WERI-Rb-1 (cell line): ENCODE data around the gene MARS1.

ENCODE experiments used
- DNase-seq: peaks from one replicate; pipeline ENCODE4 v3.0.0-alpha.2; 2020
- H3K27ac ChIP-seq: fragments of 250-450 bp; sonication (Bioruptor Pico); 2 replicates; pipeline ENCODE4 v1.5.1; 2020; ENCODE audit warnings: mild to moderate bottlenecking, moderate library complexity
- H3K27me3 ChIP-seq: fragments of 250-450 bp; sonication (Bioruptor Pico); 2 replicates; pipeline ENCODE4 v1.5.1; 2021; ENCODE audit warnings: mild to moderate bottlenecking, low read depth, moderate library complexity; ENCODE audit not compliant: insufficient read depth, severe bottlenecking
- H3K36me3 ChIP-seq: fragments of 250-450 bp; sonication (Bioruptor Pico); 2 replicates; pipeline ENCODE4 v1.5.1; 2020; ENCODE audit warnings: mild to moderate bottlenecking, moderate library complexity
- H3K4me3 ChIP-seq: 2 replicates; pipeline ENCODE4 v1.5.1; 2011; ENCODE audit warnings: low read depth, mild to moderate bottlenecking, control low read depth, low read length
- H3K9me3 ChIP-seq: fragments of 250-450 bp; sonication (Bioruptor Pico); 2 replicates; pipeline ENCODE4 v1.5.1; 2021; ENCODE audit warnings: mild to moderate bottlenecking, moderate library complexity; ENCODE audit not compliant: severe bottlenecking
- TF ChIP-seq, protein P1 (sequence below): IDR thresholded peaks from 2 replicates; pipeline ENCODE4 v1.5.1; 2011; ENCODE audit warnings: low read depth, mild to moderate bottlenecking, control low read depth, inconsistent platforms, low read length

The MARS1 gene

GRCh38 chr12:57476162-57476992 is 11.5 kb upstream of the MARS1 start:
- H3K4me3 ChIP-seq = no peak overlapping the region
- H3K27me3 ChIP-seq = no peaks in the 10 kb centered on the region
- no peak for DNase-seq

DNA sequence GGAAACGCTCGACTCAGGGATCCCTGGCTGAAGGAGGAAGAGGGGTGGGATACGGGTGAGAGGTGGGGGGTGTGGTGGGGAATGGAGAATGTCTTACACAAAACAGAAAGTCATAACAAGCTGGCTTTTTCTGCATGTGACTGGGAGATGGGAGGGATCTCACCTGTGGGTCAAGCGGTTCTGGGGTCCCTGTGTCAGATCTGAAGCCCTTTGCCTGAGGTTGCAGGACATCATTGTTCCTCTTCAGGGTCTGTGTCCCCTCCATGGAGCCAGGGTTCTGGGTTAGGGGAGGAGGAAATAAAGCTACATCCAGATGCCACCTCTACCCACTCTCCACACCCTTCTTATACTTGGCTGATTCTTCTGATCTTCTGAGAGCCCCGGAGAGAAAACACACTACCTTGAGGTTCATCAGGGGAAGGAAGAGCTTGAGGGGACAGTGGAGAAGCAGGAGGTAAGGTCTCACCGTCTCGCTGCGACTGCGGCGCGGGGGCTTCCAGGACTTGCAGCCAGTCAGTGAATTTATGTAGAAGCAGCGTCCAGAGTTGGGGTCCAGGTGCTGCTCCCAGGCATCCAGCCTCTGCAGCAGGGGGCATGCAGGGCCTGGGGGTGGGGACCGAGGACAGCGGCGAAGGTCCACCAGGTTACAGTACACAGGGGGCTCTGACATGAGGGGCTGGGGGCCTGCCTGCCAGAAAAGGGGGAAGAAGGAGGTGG is 10.7 kb upstream of the MARS1 start:
- H3K4me3 ChIP-seq = no peak overlapping the region
- TF ChIP-seq, protein P1, sequence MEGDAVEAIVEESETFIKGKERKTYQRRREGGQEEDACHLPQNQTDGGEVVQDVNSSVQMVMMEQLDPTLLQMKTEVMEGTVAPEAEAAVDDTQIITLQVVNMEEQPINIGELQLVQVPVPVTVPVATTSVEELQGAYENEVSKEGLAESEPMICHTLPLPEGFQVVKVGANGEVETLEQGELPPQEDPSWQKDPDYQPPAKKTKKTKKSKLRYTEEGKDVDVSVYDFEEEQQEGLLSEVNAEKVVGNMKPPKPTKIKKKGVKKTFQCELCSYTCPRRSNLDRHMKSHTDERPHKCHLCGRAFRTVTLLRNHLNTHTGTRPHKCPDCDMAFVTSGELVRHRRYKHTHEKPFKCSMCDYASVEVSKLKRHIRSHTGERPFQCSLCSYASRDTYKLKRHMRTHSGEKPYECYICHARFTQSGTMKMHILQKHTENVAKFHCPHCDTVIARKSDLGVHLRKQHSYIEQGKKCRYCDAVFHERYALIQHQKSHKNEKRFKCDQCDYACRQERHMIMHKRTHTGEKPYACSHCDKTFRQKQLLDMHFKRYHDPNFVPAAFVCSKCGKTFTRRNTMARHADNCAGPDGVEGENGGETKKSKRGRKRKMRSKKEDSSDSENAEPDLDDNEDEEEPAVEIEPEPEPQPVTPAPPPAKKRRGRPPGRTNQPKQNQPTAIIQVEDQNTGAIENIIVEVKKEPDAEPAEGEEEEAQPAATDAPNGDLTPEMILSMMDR = no peak
- DNase-seq = no peak
- H3K27me3 ChIP-seq = no peaks in the 10 kb centered on the region
- peaks cover 5% of the 10 kb centered on the region for H3K36me3 ChIP-seq
- no peak overlapping the region for H3K27ac ChIP-seq
- H3K9me3 ChIP-seq = no peaks in the 10 kb centered on the region

More at GRCh38 chr12:57476162-57476992, 11.5 kb upstream of the MARS1 start:
- peaks cover 5% of the 10 kb centered on the region for H3K36me3 ChIP-seq
- H3K9me3 ChIP-seq = no peaks in the 10 kb centered on the region
- no peak overlapping the region for H3K27ac ChIP-seq
- TF ChIP-seq, protein P1 = no peak

DNA sequence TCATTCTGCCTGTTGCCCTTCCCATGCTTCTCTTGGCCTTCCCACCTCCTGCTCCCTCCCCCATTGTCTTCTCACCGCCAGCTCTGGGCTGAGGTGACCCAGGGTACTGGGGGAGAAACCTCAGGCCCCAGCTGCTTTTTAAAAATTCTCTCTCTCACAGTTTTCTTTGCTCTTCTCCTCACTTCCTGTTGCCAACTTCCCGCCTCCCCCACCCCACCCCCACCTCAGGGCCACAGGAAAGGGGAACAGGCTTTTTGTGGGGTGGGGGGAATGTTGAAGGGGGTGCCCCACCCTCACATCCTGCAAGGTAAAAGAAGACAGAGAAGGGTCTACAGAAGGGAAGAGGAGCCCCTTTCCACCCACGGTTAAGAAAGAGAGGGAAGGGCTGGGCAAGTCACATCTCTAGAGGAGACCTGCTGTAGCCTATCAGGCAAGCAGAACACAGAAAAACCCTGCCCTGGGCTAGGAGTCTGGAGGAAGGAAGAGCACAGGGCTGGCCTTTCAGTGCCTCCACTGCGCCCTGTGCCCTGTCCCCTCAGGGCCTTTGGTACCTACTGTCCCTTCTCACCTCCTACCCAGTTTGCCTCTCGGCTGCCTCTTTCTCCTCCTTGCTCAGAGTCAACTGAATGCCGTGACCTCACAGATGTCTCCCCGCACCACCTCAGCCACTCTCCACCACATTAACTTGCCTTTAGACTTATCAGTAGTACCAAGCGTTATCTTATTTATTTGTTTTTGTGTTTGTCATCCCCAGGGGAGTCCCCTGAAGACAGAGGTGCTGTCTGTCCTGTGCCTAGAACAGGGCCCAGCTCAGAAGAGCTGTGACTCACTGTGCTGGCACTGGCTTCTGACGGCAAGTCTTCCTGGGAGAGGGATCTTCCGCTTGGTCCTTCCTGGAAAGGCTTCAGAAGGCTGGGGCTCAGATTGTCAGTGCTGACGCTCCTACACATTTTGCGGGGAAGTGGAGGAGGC is 9.9 kb upstream of the MARS1 start:
- peaks cover 5% of the 10 kb centered on the region for H3K36me3 ChIP-seq
- TF ChIP-seq, protein P1 = no peak
- no peak overlapping the region for H3K27ac ChIP-seq
- DNase-seq = no peak
- H3K9me3 ChIP-seq = no peaks in the 10 kb centered on the region
- H3K27me3 ChIP-seq = no peaks in the 10 kb centered on the region
- no peak overlapping the region for H3K4me3 ChIP-seq

DNA sequence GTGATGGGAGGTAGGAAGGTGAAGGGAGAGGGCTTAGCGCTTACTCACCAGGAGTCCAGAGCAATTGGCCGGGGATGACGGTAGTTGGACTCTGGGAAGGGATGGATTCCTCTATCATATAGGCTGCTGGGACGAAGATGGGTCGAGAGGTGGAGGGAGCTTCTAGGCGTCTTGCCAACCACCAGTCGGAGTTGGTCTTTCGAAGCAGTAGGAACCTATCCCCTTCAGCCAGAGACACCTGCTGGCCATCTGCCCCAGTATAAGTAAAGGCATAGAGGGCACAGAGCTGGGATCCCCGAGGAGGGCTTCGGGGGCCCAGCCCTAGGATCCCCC is 8.9 kb upstream of the MARS1 start:
- DNase-seq = no peak
- Histone ChIP-seq H3K27me3 (no peaks in the 10 kb centered on the region), H3K4me3 (no peak overlapping the region), H3K27ac (no peak overlapping the region), H3K36me3 (peaks cover 5% of the 10 kb centered on the region), H3K9me3 (no peaks in the 10 kb centered on the region)
- TF ChIP-seq, protein P1 = no peak

DNA sequence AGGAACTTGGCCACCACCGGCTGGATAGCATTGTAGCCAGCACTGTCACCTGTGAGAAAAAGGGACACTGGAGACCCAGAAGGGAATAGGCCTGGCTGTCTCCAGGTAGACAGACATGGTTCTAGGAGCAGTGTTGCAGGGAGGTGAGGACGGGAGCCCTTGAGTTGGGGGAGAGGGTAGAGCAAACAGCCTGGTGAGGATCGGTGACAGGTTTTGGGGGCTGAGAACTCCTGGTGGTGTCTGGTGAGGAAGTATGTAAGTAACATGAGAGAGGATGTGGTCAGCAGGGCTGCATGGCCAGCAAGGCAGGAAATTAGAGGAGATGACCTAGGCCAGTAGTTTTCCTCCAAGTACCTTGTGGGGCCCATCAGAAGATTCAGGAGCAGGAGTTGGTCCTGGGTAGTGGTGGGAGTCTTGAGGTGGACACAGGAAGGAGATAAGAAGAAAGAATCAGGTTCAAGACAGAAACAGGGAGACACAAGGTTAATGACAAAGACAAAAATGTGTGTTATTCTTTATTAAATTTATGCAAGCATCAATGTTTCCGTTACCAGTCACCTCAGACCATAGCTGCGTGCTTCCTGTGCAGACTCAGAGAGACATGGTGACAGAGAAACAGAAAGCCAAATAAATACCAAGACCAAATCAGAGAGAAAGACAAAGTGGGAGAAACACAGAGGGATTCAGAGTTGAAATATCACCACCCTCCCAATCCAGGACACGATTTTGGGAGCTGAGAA is 8.3 kb upstream of the MARS1 start, which contains the start of gene ARHGAP9:
TSS of gene ARHGAP9 (minus strand) at position 491 of the 740 bp plus-strand sequence. CDS start at position 31, 460 bp downstream.
- no peak for DNase-seq
- Histone ChIP-seq H3K27me3 (no peaks in the 10 kb centered on the region), H3K4me3 (no peak within 1 kb of the TSS), H3K27ac (no peak within 1 kb of the TSS), H3K36me3 (peaks cover 3% of the 10 kb centered on the region), H3K9me3 (no peaks in the 10 kb centered on the region)
- TF ChIP-seq, protein P1 = no peak
